Vagina (tissue), 2 donors: ENCODE measurements around the gene KAZN.

ENCODE experiments used
- POLR2A ChIP-seq, 2 donors: fragments of 450-650 bp; IDR thresholded peaks; one replicate each; pipeline ENCODE4 v1.6.1; 2017; ENCODE audit warnings: antibody characterized with exemption in 2 of 2, mild to moderate bottlenecking in 2 of 2, moderate library complexity in 2 of 2
- TF ChIP-seq, protein P1 (sequence below), 3 experiments: fragments of 450-650 bp in 2 of 3; fragments of 200-600 bp in 1 of 3; sonication (generic) in 1 of 3; IDR thresholded peaks; one replicate each; pipeline ENCODE4 v1.5.1; 2017 to 2019; ENCODE audit warnings: antibody characterized with exemption in 3 of 3, mild to moderate bottlenecking in 2 of 3, moderate library complexity in 2 of 3

DNA sequence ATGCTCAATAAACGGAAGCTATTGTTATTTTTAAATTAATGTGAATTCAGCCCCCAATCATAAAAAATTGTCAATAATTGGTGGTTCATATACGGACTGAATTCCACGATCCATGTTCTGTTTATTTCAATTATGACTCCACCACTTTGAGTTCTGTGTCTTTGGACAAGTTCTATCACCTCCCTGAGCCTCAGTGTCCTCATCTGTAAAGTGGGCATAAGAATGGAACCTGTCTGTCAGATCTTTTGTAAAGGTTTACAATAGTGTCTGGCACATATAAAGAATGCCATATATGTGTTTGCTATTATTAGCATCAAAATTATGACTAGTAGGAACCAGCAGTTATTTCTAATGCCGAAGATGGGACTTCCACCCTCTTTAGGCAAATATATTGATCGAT lies 183.3 kb downstream of the KAZN start:
- TF ChIP-seq, protein P1, sequence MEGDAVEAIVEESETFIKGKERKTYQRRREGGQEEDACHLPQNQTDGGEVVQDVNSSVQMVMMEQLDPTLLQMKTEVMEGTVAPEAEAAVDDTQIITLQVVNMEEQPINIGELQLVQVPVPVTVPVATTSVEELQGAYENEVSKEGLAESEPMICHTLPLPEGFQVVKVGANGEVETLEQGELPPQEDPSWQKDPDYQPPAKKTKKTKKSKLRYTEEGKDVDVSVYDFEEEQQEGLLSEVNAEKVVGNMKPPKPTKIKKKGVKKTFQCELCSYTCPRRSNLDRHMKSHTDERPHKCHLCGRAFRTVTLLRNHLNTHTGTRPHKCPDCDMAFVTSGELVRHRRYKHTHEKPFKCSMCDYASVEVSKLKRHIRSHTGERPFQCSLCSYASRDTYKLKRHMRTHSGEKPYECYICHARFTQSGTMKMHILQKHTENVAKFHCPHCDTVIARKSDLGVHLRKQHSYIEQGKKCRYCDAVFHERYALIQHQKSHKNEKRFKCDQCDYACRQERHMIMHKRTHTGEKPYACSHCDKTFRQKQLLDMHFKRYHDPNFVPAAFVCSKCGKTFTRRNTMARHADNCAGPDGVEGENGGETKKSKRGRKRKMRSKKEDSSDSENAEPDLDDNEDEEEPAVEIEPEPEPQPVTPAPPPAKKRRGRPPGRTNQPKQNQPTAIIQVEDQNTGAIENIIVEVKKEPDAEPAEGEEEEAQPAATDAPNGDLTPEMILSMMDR (IDR thresholded peaks at IDR 0.05) = no peak
- TF ChIP-seq POLR2A (IDR thresholded peaks at IDR 0.05) = no peak
